ENCODE results near the gene FBXL7. TPM values are rescaled to one million over a fixed set of nuclear protein-coding genes. Genes with fewer than 3 reads are reported as not detected.
A peak's percentile ranks its signal among the peaks of the same experiment; 100 is the strongest.

FBXL7 gene
- total RNA-seq, 1 donor from 2014 or later: 12.8 TPM

- no peak for DNase-seq
Measured at GRCh38 chr5:15951550-15951949, 451.6 kb downstream of the FBXL7 start.

GRCh38 chr5:15956622-15957021 lies 456.6 kb downstream of the FBXL7 start:
- no peak for DNase-seq

GRCh38 chr5:15957124-15957523 lies 457.1 kb downstream of the FBXL7 start:
- no peak for DNase-seq

GRCh38 chr5:15959370-15960164 lies 459.6 kb downstream of the FBXL7 start:
- DNase-seq: peak; percentile 96

GRCh38 chr5:15966066-15966640 lies 466.2 kb downstream of the FBXL7 start:
- DNase-seq: no peak

- no peak for DNase-seq
Measured at GRCh38 chr5:15966651-15967050, 466.7 kb downstream of the FBXL7 start.

- no peak for DNase-seq
Measured at GRCh38 chr5:15968993-15969392, 469.0 kb downstream of the FBXL7 start.

GRCh38 chr5:15977851-15978250 lies 477.9 kb downstream of the FBXL7 start:
- DNase-seq: no peak

- DNase-seq: no peak
Measured at GRCh38 chr5:15980835-15981234, 480.9 kb downstream of the FBXL7 start.

- DNase-seq: no peak
Measured at GRCh38 chr5:15983392-15983791, 483.4 kb downstream of the FBXL7 start.

Small RNA genes lying within 50 kb of the gene (small RNA-seq; reads per million reads assigned to genes)
- gene MIR887 (ENCODE audit: low replicate concordance): 42.7 reads per million, percentile 96 among the genes with 10 or more reads in this experiment

Data from tongue (tissue), 3 donors.